CD4-positive, alpha-beta T cell treated with Interleukin-21 for 1 hour (primary cell): Measurements from ENCODE around the gene TRIM72.
"Not testable (repeated sequence)": the region's sequence is repeated elsewhere in the genome, so short reads cannot be mapped to it uniquely, and the experiment has no call there.

ENCODE experiments used
- DNase-seq: peaks from one replicate; pipeline ENCODE4 v3.0.0-alpha.2; 2020

Gene TRIM72, protein sequence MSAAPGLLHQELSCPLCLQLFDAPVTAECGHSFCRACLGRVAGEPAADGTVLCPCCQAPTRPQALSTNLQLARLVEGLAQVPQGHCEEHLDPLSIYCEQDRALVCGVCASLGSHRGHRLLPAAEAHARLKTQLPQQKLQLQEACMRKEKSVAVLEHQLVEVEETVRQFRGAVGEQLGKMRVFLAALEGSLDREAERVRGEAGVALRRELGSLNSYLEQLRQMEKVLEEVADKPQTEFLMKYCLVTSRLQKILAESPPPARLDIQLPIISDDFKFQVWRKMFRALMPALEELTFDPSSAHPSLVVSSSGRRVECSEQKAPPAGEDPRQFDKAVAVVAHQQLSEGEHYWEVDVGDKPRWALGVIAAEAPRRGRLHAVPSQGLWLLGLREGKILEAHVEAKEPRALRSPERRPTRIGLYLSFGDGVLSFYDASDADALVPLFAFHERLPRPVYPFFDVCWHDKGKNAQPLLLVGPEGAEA

DNA sequence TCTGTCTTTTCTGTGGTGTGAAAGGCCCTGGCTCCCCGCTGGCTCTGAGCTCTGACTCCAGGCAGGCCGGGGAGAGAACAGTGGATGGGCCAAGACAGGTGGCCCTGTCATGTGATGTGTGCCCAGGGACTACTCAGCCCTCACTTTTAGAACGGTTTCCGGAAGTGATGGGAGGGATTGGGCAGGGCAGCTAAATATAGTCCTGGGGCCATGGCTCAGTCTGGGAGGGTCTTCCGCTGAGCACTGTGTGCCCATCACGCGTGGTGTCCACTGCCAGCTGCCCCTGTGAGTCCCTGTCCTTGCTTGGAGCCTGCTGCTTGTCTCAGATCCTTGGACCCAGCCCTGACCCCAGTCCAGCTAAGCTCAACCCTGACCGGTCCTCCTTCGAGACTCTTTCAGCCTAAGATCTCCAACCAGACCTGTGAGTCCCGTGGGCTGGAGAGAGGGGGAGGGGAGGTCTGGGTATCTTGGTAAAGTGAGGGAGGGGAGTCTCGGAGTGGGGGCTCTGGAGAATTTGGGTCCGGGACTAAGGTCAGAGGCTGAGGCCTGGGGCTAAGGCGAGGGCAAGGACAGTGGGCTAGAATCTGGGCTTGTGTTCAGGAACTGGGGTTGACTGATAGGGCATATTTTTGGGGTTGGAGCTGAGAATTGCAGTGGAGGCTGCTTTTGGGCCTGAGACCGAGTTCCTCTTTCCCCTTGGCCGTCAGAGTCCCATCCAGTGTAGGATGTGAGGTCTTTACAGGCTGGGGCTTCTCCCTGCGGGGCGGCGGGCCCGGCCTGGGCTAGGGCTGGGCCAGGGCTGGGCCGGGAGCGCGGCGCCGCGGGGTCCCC lies at the start of gene TRIM72:
Gene TRIM72, plus strand, starts transcription at position 243 of the 831 bp plus-strand sequence. CDS start 620 bp downstream, outside the sequence.
- DNase-seq: no peak

DNA sequence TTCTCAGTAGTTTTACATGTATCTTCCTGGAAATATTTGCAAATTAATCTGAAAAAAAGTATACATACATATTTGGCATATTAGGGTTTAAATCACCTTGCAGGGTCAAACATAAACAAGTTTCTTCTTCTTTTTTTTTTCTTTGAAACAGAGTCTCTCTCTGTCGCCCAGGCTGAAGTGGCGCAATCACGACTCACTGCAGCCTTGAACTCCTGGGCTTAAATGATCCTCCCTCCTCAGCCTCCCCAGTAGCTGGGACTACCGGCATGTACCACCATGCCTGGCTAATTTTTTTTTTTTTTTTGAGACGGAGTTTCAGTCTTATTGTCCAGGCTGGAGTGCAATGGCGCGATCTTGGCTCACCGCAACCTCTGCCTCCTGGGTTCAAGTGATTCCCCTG lies 46.6 kb upstream of the TRIM72 start:
- DNase-seq: no peak

GRCh38 chr16:31168848-31169247 lies 45.1 kb upstream of the TRIM72 start:
- no peak for DNase-seq

- not testable (repeated sequence) for DNase-seq
Observed at GRCh38 chr16:31170048-31170447, 43.9 kb upstream of the TRIM72 start.

GRCh38 chr16:31177136-31177535 lies 36.8 kb upstream of the TRIM72 start:
- peak; percentile 64 for DNase-seq

GRCh38 chr16:31179219-31179746 lies 34.6 kb upstream of the TRIM72 start:
- no peak for DNase-seq

GRCh38 chr16:31179747-31180459 lies 34.0 kb upstream of the TRIM72 start, which contains the start of gene FUS:
FUS (plus strand) TSS chr16:31180139; CDS start chr16:31180215, 76 bp downstream.
- DNase-seq: peak; percentile 93

GRCh38 chr16:31181102-31181830 lies 32.7 kb upstream of the TRIM72 start:
- peak; percentile 44 for DNase-seq

DNA sequence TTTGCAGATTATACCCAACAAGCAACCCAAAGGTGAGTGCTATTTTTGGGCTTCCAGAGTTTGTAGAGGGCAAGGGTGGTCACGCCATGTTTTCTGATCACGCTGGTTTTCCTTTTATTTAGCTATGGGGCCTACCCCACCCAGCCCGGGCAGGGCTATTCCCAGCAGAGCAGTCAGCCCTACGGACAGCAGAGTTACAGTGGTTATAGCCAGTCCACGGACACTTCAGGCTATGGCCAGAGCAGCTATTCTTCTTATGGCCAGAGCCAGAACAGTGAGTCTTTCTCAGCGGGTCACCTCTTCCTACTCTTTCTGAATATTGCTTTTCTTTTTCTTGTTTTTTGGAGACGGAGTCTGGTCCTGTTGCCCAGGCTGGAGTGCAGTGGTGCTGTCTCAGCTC lies 31.5 kb upstream of the TRIM72 start:
- DNase-seq: no peak

GRCh38 chr16:31183432-31184428 lies 30.2 kb upstream of the TRIM72 start:
- DNase-seq: no peak

DNA sequence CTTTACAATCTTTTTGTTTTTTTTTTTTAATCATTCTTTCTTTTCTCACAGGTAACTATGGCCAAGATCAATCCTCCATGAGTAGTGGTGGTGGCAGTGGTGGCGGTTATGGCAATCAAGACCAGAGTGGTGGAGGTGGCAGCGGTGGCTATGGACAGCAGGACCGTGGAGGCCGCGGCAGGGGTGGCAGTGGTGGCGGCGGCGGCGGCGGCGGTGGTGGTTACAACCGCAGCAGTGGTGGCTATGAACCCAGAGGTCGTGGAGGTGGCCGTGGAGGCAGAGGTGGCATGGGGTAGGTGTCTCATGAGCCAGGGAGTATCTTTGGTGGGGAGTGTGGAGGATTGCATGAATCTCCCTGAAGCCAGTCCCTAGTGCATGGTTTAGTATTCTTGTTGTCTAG lies 29.0 kb upstream of the TRIM72 start:
- DNase-seq: no peak

DNA sequence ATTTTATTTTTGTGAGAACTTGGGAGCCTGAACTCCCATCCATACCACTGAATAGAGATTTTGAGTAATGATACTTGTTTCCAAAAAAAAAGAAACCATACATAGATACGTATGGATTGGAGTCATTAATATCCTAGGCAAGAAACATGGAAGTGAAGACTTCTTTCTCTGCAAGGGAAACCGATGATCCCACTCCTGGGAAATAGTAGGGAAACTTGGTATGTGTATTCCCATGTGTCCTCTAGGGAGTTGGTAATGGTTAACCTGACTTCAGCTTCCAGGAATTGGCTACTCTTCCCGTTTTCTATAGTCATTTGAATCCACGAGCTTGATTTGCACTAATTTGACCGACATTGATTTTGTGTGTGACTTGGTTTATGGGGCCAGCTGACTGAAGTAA lies 28.6 kb upstream of the TRIM72 start:
- DNase-seq: no peak

- no peak for DNase-seq
Observed at GRCh38 chr16:31186176-31186575, 27.7 kb upstream of the TRIM72 start.

GRCh38 chr16:31186930-31187807 lies 26.8 kb upstream of the TRIM72 start:
- no peak for DNase-seq

- no peak for DNase-seq
Observed at GRCh38 chr16:31187808-31188189, 26.1 kb upstream of the TRIM72 start.

DNA sequence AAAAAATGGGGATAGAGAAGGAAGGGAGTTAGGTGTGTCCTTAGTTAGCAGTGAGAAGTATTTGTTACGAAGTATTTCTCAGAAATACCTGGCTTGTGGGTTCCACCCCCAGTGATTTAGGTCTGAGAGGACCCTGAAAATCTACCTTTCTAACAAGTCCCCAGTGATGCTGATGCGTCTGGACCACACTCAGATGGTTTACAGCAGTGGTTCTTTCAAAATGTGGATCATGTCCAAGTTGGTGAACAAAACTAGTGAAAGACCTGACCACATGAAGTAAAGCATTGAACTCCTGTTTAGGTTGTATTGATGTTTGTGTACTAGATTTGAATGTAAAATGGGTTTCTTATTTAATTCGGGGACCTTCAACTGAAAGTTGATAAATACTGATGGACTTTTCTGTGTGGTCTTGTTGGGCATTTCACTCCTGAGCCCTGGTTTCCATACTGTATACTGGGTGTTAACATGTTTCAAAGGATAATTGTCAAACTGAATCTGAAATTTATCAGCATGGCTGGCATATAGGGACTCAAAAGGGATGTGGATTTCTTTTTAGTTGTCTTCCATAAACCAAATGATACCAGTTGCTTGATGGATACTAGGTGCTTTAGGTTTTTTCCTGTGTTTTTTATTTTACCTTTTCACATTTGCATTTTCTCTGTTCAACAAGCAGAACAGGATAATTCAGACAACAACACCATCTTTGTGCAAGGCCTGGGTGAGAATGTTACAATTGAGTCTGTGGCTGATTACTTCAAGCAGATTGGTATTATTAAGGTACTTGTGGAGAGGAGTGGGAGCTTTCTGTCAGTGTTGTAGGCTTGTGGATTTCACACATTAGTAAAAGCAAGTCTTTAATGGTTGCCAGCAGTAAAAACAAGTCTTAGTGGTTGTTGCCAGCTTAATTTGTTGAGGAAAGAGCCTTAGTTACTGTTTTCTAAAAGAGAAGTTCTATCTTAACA lies 25.2 kb upstream of the TRIM72 start:
- DNase-seq: no peak

- DNase-seq: no peak
Observed at GRCh38 chr16:31189412-31189778, 24.5 kb upstream of the TRIM72 start.

DNA sequence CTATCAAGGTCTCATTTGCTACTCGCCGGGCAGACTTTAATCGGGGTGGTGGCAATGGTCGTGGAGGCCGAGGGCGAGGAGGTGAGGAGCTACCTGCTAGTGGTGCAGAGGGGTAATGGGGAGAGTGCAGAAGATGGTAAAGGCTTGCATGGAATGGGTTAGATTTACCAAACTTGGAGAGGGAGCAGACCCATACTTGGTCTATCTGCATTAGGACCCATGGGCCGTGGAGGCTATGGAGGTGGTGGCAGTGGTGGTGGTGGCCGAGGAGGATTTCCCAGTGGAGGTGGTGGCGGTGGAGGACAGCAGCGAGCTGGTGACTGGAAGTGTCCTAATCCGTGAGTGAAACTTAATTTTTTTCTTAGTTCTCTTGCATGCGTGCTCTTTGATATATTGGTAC lies 23.9 kb upstream of the TRIM72 start:
- DNase-seq: no peak
